HG03064 (cell line): Measurements from ENCODE around the gene RWDD1.
A peak's percentile ranks its signal among the peaks of the same experiment; 100 is the strongest.

ENCODE experiments used
- ATAC-seq: cut with Tn5 transposase; IDR thresholded peaks from one replicate; pipeline ENCODE4 v1.9.1; 2021; ENCODE audit warnings: low read depth; ENCODE audit not compliant: unreplicated experiment

The RWDD1 gene, protein sequence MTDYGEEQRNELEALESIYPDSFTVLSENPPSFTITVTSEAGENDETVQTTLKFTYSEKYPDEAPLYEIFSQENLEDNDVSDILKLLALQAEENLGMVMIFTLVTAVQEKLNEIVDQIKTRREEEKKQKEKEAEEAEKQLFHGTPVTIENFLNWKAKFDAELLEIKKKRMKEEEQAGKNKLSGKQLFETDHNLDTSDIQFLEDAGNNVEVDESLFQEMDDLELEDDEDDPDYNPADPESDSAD

DNA sequence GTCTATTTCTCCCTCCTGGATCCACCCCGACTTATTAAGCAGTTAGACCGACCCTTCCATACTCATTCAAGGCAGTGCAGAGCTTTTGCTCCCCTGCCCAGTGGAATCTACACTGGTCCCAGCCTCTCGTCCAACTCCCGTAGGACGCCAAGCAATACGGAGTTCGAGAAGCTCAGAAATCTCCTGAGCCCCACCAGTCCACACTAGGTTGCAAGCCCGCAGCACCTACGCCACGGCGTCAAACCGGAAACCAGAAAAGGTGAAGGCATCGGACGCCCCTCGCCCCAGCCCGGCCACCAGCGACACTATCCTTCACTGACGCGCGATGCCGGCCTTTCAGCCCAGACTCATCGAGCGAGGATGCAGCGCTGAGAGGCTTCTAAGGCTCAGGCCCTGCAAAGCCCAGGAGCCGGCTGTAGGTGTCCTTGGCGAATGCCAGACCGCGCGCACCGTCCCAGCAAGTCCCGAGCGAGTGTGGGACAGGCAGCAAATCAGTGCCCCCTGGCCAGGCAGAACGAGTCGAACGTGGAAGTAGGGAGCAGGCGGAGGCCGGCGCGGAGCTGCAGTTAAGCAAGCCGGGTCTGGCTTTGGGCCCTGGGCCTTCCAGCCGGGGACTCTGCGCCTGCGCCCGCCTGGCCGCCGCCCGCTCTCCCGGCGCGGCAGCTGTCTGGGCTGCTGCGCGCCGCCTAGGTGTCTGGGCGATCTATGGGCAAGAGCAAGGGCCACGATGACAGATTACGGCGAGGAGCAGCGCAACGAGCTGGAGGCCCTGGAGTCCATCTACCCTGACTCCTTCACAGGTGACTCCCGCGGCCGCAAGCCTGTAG, at the start of gene RWDD1:
RWDD1 (plus strand) TSS at position 649 of the 827 bp plus-strand sequence; CDS start at position 728, 79 bp downstream.
- peak; percentile 97 for ATAC-seq

DNA sequence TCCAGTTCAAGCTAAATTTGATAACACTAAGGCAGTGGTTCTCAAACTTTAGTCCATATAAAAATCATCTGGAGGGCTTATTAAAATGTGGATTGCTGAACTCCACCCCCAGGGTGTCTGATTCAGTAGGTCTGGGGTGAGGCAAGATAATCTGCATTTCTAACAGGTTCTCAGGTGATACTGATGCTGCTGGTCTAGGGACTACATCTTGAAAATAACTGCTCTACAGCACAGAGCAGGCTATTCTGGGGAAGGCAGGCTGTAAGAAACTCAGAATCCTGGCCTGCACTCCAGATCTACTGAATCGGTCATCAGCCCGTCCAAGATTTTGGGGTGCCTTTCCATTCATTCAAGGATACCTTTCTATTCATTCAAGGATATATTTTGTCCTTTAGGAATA, 48.4 kb upstream of the RWDD1 start:
- ATAC-seq = no peak

DNA sequence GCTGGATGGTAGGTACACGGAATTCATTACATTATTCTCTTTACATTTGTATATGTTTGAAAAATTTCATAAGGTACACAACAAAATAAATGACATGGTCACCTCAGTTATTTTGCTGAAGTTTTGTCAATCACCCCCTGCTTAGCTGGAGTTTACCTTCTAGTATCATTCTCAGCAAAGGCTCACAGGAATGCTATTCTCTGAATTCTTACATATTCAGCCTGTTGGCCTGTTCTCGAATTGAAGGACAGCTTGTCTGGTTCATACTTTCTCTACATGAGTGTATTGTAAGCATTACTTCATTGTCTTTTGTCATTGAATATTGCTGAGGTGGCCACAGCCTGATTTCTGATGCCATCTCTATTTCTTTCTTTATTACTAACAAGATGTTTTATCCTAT, 47.1 kb upstream of the RWDD1 start:
- no peak for ATAC-seq

DNA sequence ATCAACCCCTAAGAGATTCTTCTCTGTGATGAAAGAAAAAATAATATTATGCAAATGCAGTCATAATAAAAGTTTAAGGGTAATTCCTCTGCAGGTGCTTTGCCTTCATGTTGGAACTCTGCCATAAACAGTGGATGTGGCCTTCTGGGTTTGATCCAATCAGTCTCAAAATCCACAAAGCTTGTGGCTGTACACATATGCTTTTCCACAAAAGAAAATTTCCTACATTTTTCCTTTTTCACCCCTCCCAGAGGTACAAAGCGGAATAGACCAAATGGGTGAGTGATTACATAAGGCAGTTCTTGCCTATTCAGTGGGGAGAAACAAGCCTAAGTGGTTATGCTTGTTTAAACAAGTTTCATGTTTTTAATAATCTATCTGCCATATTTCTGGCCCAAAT, 43.2 kb upstream of the RWDD1 start:
- no peak for ATAC-seq

DNA sequence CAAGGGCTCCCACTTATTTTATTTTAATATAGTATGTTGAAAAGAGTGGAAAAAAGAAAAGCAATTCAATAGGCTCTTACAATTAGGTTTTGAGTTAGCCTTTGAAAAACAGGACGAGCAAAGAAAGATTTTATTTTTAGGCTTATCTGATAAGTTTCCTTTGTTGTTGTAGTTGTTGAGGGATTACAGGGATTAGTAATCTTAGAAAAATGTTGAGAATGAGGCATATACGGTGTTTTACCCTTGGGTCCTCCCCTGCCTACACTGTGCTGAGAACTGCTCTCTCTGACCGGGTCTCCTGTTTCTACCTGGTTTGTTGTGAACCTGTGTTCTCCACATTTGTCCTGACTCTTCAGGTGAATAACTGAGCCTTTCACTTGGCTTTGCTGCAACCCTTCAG, 42.5 kb upstream of the RWDD1 start:
- no peak for ATAC-seq

DNA sequence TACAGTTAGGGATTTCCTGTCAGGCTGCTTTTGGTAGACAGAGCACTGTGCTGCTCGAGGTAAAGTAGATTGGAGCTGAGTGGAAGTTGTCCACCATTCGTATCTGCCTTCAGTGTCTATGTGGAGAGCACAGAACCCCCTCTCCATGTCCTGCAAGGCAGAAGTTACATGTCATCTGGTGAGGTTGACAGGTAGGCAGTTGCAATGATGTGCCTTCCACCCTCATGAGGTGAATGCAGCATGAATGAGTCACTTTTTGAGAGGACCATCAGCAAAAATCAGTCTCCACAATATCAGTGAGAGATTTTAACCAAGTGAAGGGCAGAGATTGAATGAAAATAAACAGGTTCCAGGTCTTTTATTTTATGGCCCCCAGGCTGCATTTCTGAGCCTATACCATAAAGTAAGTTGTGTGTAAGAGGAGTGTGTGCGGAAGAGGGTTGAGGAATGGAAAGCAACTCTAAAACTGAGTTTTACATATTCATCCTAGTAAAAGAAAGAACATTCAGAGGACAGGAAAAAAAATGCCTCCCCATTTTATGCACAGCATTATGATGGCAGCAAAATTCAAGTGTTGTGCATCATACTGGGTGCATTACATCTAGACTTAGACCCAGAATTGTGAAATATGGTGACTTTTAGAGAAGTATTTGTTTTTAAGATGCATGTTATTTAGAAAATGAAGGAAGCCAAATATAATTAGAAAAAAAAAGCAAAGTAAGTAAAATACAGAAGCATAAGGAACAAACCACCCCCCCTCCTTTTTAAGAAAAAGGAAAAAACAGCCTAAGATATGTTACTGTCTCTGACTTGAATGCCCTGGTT, 41.6 kb upstream of the RWDD1 start:
- ATAC-seq = no peak

DNA sequence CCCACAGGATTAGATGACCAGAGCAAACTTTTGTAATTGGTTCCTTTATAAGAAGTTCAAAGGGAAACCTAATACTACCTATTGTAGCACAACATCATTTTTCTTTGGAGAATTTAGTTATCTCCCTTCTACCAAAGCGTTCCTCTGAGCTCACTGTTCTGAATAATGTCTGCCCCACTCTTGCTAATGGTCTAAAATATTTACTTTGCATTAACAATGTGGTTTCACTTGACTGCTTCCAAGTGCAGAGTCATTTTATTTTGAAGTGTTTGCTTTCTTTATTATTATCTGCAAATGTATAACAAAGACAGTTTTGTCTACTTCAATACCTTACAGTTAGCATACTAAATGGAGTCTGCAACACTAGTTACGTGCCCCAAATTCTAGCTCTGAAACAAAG, 40.9 kb upstream of the RWDD1 start:
- ATAC-seq = no peak

DNA sequence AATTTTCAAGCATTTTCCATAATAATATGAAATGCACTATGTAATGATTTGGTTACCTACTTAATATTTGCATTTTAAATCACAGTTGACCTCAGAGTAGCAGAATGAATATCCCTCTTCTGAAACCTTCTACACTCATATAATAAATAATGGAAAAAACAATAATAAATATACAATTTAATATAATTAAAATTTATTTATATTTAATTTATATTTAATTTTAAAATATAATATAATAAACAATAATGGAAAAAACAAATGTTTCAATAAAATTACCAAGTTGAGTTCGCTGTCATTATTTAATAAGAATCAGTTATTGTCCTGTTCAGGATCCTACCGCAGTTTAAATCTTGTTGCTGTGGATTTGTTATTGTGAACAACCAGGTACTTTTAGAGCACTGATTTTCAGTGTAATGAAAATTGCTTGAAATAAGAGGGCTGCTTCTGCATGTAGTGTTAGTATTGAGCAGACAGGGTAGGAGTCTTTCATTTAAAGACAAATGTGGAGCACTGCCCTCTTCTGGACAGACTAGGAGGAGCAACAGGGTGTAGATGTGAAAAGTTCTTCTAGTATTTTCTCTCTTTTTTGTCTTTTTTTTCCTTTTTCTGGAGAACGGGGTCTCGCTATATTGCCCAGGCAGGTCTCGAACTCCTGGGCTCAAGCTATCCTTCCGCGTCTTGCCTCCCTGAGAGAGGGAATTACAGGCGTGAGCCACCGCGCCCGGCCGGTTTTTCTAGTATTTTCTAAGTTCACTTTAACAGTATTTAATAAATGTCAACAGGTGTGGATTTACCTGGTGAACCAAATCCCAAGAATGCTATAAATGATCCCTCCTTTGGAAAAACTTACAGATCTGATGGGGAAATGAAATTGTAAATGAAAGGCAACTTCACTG, 39.4 kb upstream of the RWDD1 start:
- ATAC-seq = no peak

DNA sequence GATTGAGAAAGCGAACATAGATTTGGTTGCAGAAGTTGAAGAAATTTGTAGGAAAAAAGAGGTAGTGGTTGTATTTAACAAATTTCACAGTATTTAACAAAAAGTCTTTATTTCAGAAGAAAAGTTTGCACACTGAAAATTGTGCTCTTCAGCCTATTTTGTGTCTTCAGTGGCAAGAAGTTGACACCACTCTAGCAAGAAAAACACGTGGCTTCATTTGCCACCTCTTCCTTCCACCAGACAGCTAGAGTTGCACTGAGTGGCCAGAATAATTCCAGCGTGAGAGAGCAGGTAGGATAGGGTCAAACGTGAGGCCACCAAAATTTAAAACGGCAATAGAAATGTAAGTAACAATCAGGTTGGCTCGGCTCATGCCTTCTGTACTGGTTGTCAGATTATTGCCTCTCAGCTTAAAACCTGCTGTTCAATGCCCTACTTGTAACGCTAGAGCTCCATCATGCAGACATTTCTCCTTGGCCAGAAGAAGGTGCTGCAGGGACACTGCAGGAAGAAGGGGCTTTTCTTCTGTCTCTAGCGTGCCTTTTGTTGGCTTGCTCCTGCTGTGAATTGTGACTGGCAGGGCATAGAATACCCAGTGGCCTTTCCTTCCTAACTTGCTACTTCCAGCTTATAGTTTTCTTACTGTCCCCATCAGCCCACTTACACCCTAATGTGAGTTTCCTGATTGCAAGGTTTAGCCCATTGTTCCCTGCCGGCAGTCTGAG, 37.9 kb upstream of the RWDD1 start:
- no peak for ATAC-seq

DNA sequence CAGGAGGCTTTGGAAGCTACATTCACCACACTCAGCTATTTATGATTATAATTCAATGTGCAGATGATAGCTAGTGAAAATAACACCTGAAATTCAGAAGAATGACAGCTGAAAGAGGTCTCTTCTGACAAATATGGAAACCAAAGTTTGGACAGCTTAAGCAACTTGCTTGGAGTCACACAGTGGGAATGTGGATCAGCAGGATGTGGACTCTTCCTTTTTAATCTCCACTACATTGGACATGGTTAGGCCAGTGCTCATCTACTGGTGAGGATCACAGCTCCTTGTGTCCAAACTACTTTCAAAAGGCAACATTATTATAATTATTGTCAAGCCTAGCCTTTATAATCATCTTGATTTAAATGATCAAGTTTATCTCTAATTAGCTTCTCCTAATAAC, 36.2 kb upstream of the RWDD1 start:
- ATAC-seq = no peak

DNA sequence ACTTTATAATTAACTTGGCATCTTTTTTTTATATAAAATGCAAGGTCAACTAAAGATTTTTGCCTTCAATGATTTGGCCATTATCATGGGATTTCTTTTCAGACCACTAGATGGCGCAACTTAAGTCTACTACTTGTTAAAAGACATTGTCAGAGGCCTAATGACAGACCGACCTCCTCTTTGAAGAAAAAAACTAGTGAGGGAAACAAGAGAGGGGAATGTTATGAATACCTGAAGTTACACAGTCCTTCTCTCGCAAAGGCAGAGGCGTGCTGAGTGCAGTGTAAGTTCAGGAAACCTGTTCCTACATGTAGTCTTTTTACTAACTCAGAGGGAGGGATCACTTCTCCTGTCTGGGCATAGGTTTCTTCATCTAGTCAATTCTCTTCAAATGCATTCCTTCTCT, 35.1 kb upstream of the RWDD1 start:
- no peak for ATAC-seq

DNA sequence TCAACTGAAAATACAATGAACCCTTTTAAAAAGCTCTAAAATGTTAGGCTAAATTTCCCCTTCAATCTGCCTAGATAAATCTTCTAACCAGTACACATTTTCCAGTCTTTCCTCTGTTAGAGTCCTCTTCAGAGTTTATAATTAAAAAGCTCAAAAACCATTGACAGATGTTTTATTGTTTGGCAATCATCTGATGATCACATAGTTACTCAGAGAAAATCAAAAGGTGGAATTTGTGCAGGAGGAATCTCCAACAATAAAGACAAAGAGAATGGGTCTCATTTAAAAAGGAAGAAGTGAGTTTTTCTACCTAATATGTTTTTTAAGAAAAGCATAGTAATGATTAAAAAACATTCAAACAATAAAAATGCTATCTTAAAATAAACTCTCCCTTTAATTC, 28.9 kb upstream of the RWDD1 start:
- no peak for ATAC-seq

DNA sequence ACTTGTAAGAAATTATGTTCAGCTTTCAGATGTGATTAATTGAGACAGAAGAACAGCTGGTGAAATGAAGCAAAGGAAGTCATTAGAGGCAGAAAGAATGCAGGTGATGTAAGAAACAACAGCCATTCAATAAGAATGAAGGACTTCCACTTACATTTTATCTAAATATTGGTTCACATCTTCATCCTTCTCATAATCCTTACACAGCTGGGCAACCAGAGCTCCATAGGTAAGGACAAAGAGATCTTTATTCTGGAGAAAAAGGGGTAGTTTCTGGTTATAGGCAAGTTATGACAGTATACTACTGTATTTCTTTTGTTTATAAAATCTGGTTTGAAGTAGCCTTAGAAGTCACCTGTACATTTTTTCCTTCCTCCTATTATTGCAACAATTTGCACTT, 28.2 kb upstream of the RWDD1 start:
- no peak for ATAC-seq

DNA sequence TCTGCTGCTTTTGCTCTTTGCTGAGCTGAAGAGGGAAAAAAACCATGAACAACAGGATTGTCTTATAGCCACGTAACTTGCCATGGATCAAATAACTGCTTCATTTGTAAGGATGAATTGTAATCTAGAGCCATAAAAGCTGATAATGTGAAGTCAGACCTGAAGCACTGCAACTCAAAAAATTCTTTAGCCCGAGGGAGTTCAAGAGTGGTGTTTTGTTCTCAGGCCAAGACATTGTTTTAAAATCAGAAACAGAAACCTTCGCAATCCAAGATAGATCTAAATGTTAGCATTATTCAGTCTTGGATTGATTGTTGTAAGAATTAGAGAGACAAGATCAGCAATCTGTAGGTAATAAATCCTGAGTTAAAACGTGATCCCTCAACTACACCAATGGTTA, 25.7 kb upstream of the RWDD1 start, which contains the start of gene TRAPPC3L:
TRAPPC3L (minus strand) TSS at position 34 of the 400 bp plus-strand sequence. CDS start 170 bp downstream, outside the sequence.
- ATAC-seq = no peak

DNA sequence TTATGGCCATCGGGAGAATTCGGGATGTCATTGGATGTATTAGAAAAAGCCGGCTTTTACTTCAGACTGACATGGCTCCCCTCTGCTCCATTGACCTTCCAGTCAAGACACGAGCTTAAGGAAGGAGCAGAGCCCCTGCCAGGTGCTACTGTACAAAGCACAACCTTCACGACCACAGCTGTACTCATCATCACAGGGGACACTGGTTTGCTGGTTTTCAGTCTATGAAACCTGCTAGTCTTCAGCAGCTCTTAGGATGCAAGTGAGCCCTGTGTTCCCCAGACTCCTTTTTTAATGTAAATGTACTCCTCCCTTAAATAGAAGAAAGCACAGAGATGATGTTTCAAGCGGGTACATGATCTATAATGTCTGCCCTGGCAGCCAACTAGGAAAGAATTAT, 23.9 kb upstream of the RWDD1 start:
- no peak for ATAC-seq

DNA sequence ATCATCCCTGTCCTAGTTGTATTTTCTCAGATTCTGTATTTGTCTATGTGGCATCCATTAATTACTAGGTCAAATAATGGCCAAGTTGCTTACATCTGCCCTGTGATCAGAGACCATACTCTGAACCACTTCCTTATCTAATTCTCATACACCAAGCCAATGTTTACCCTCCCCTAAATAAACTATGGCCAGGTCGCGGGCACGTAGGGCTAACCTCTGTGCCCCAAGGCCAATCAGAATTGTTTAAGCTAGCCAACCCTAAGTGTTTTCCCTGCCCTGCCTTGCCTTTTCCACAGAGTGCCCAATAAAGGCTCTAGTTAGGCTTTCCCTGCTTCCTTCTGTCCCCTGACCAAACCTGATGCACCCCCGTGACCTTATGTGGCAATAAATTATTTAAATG, 20.5 kb upstream of the RWDD1 start:
- ATAC-seq = no peak

DNA sequence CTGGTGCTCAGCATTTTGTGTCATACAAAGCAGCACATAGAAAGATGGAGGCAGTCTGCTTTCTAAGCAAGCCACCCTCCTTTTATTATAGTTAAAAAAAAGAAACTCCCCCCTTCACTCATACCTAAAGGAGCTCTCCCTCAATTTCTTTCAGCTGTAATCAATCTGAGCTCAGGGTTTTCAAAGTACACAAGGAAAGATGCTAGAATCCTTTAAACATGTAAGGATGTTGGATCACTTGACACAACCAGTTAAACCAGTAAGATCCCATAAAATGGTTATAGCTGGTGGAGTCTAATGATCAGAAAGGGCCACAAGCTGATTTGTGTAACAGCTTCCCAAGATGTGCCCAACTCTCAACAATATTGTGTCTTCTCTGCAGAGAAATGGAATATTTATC, 17.9 kb upstream of the RWDD1 start, which contains the start of gene CALHM4:
CALHM4 (plus strand) TSS at position 301 of the 400 bp plus-strand sequence; CDS start at position 344, 43 bp downstream.
- no peak for ATAC-seq

DNA sequence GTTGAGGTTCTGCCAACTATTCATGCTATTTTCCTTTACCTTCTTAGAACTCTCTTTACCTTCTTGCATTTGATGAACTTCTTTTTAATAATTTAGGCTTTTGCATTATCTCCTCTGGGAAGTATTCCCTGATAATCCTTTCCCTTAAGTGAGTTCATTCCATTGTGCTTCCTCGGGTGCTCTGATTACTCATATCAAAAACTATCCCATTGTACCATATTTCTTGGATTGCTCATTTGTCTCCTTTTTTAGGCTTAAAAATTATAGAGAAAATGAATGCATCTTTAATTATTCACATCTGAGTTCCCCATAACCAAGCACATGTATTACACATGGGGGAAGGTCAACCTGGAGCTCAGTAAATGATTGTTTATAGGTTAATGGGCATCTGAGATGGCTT, 15.2 kb upstream of the RWDD1 start:
- ATAC-seq = no peak

DNA sequence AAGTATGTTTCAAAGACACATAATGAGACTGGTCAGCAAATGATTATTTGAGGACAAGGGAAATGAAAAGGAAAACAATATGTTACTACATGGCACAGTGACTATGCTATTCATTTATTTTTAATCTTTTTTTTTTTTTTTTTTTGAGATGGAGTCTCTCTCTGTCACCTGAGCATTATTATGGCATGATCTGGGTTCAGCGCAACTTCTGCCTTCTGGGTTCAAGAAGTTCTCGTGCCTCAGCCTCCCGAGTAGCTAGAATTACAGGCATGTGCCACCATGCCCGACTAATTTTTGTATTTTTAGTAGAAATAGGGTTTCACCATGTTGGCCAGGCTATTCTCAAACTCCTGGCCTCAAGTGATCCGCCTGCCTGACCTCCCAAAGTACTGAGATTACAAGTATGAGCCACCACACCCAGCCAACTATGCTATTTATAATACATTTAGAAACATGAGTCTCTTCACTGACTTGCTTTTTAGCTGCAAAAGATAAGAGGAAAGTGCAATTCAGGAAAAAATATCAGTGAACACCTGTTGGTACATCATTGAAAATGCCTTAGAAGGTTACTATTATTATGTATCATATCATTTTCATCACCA, 14.4 kb upstream of the RWDD1 start:
- no peak for ATAC-seq
